SK-N-SH (cell line): Measurements from ENCODE around the gene MED12. TPM values are rescaled to one million over a fixed set of nuclear protein-coding genes. Genes with fewer than 3 reads are reported as not detected.

Experiments
- CTCF ChIA-PET: fragments of 300-600, 350-600 bp; formaldehyde crosslinking; extraction: SDS; loops from one replicate; lab custom pipeline; 2021; lab: Yijun Ruan, JAX
- POLR2A ChIA-PET: fragments of 350-600 bp; sonication (Branson Sonifier 250); formaldehyde crosslinking; extraction: SDS; loops from one replicate; lab custom pipeline; 2020; ENCODE audit warnings: antibody characterized with exemption, inconsistent platforms; lab: Yijun Ruan, JAX
- DNase-seq: peaks from one replicate; pipeline ENCODE4 v3.0.0; 2012
- H2AFZ ChIP-seq: fragments of 200-600 bp; sonication (generic); 2 replicates; pipeline ENCODE4 v1.8.1; 2016; ENCODE audit warnings: antibody characterized with exemption, mild to moderate bottlenecking, low read depth
- H3F3A ChIP-seq: fragments of 200-600 bp; sonication (generic); replicated peaks from 2 replicates; pipeline ENCODE3; 2016; ENCODE audit warnings: antibody characterized with exemption, mild to moderate bottlenecking; ENCODE audit not compliant: insufficient read depth
- H3K27ac ChIP-seq, 2 experiments: fragments of 200-500 bp in 1 of 2; fragments of 200-600 bp in 1 of 2; sonication (Bioruptor generic) in 1 of 2; sonication (generic), shearing (Covaris generic) in 1 of 2; 2 replicates each; pipeline versions ENCODE4 v1.5.1 to v1.6.1; 2014 to 2016; ENCODE audit warnings: low read depth in 2 of 2, inconsistent platforms in 1 of 2, low read length in 1 of 2, mild to moderate bottlenecking in 1 of 2, mixed read lengths in 1 of 2
- H3K27me3 ChIP-seq: fragments of 200-600 bp; sonication (generic), shearing (Covaris generic); 2 replicates; pipeline ENCODE4 v1.6.1; 2016; ENCODE audit warnings: mixed run types; ENCODE audit not compliant: insufficient read depth
- H3K36me3 ChIP-seq, 2 experiments: fragments of 200-500 bp in 1 of 2; fragments of 200-600 bp in 1 of 2; sonication (Bioruptor generic) in 1 of 2; sonication (generic) in 1 of 2; replicated peaks in 1 of 2; 2 replicates each; pipeline versions ENCODE3 to v1.5.1; 2014 to 2016; ENCODE audit warnings: low read length in 1 of 2, mild to moderate bottlenecking in 1 of 2; ENCODE audit not compliant: insufficient read depth in 2 of 2, control insufficient read depth in 1 of 2
- H3K4me1 ChIP-seq, 2 experiments: fragments of 200-500 bp in 1 of 2; fragments of 200-600 bp in 1 of 2; sonication (Bioruptor generic) in 1 of 2; sonication (generic), shearing (Covaris generic) in 1 of 2; 2 replicates each; pipeline versions ENCODE4 v1.5.1 to v1.6.1; 2014 to 2016; ENCODE audit warnings: low read depth in 1 of 2, low read length in 1 of 2, mixed run types in 1 of 2; ENCODE audit not compliant: insufficient read depth in 2 of 2, control insufficient read depth in 1 of 2
- H3K4me2 ChIP-seq: fragments of 200-600 bp; sonication (generic), shearing (Covaris generic); 2 replicates; pipeline ENCODE4 v1.6.1; 2017; ENCODE audit warnings: mixed run types
- H3K4me3 ChIP-seq, 2 experiments: fragments of 200-500 bp in 1 of 2; fragments of 200-600 bp in 1 of 2; sonication (Bioruptor generic) in 1 of 2; sonication (generic), shearing (Covaris generic) in 1 of 2; 2 replicates each; pipeline versions ENCODE4 v1.5.1 to v1.8.1; 2014 to 2016; ENCODE audit warnings: low read depth in 2 of 2, inconsistent platforms in 1 of 2, low read length in 1 of 2, mild to moderate bottlenecking in 1 of 2, mixed read lengths in 1 of 2, moderate library complexity in 1 of 2
- H3K79me2 ChIP-seq: fragments of 200-600 bp; sonication (generic); 2 replicates; pipeline ENCODE4 v1.8.1; 2017; ENCODE audit warnings: mild to moderate bottlenecking; ENCODE audit not compliant: insufficient read depth
- H3K9ac ChIP-seq: fragments of 200-600 bp; sonication (generic); 2 replicates; pipeline ENCODE4 v1.6.1; 2017; ENCODE audit warnings: mixed run types
- H3K9me2 ChIP-seq: fragments of 200-600 bp; sonication (generic); 2 replicates; pipeline ENCODE4 v1.6.1; 2017; ENCODE audit warnings: mixed run types
- H3K9me3 ChIP-seq: fragments of 200-600 bp; sonication (generic); 2 replicates; pipeline ENCODE4 v1.6.1; 2017; ENCODE audit warnings: mixed run types, mild to moderate bottlenecking, moderate library complexity
- H4K20me1 ChIP-seq: fragments of 200-600 bp; sonication (generic); 2 replicates; pipeline ENCODE4 v1.6.1; 2017; ENCODE audit warnings: mild to moderate bottlenecking, mixed run types; ENCODE audit not compliant: insufficient read depth
- CTCF ChIP-seq: fragments of 200-600 bp; sonication (generic); IDR thresholded peaks from 2 replicates; pipeline ENCODE4 v1.6.1; 2017; ENCODE audit warnings: antibody characterized with exemption, mild to moderate bottlenecking, moderate library complexity
- NFIC ChIP-seq: IDR thresholded peaks from 2 replicates; pipeline ENCODE4 v1.4.0; 2012; ENCODE audit warnings: borderline replicate concordance
- POLR2AphosphoS5 ChIP-seq: IDR thresholded peaks from 2 replicates; pipeline ENCODE4 v1.6.1; 2012; ENCODE audit warnings: low read depth, low read length
- RCOR1 ChIP-seq: fragments of 150-350 bp; IDR thresholded peaks from 2 replicates; pipeline ENCODE4 v1.6.1; 2017; ENCODE audit warnings: antibody characterized with exemption, low read length
- REST ChIP-seq: IDR thresholded peaks from 2 replicates; pipeline ENCODE4 v1.6.1; 2012; ENCODE audit warnings: mild to moderate bottlenecking, low read depth, low read length, moderate library complexity
- RXRA ChIP-seq: IDR thresholded peaks from 2 replicates; pipeline ENCODE4 v1.4.0; 2012; ENCODE audit warnings: low read depth, mild to moderate bottlenecking, borderline replicate concordance
- SIN3A ChIP-seq: IDR thresholded peaks from 2 replicates; pipeline ENCODE4 v1.6.1; 2012; ENCODE audit warnings: low read depth, mild to moderate bottlenecking, low read length, moderate library complexity, borderline replicate concordance
- WGBS: methylation state at CpG from one replicate; pipeline ENCODE4 v1.1.6; 2017; ENCODE audit warnings: low lambda C conversion rate; 5-methylcytosine and 5-hydroxymethylcytosine counted together
- polyA plus RNA-seq, 3 experiments: library from polyadenylated mRNA; depleted of rRNA; stranded (reverse); fragments of >200 nt; gene quantifications; 2 replicates each; pipeline ENCODE4 v1.2.3, GENCODE V29; 2012

MED12 gene
- polyA plus RNA-seq, 1 of the 3 experiments (the other 2 are of a cell fraction), result 18.5 TPM

GRCh38 chrX:71109051-71109450 lies 9.3 kb upstream of the MED12 start:
- ChIA-PET CTCF (no interaction called here), POLR2A (no interaction called here)
- Histone ChIP-seq H3K4me2 (no peak overlapping the region), H3K9me2 (no peaks in the 10 kb centered on the region), H3K27ac (no peak overlapping the region), H4K20me1 (no peaks in the 10 kb centered on the region), H3K4me3 (no peak overlapping the region), H3K9ac (no peak overlapping the region), H2AFZ (no peak overlapping the region), H3K36me3 (no peaks in the 10 kb centered on the region), H3K9me3 (no peaks in the 10 kb centered on the region), H3K4me1 (peaks cover 0 to 9% of the 10 kb centered on the region in 2 experiments; a peak in 1 of 4 replicates), H3K79me2 (no peaks in the 10 kb centered on the region), H3K27me3 (no peaks in the 10 kb centered on the region; the same call in 1 of the 2 replicates), H3F3A (no peaks in the 10 kb centered on the region)
- DNase-seq, result no peak
- TF ChIP-seq RCOR1 (no peak), SIN3A (no peak), NFIC (no peak)
- WGBS, result 55% methylated on average over 6 of the region's 6 CpGs

- Histone ChIP-seq H3K4me1 (peaks cover 0 to 4% of the 10 kb centered on the region in 2 experiments; a peak in 1 of 4 replicates), H3K4me2 (no peak within 1 kb of the TSS), H3F3A (no peaks in the 10 kb centered on the region), H2AFZ (0 out of 2 replicates have a peak within 1 kb of the TSS, but pooled peaks have one; percentile 35), H3K9me2 (no peaks in the 10 kb centered on the region), H4K20me1 (no peaks in the 10 kb centered on the region), H3K79me2 (no peaks in the 10 kb centered on the region), H3K27me3 (no peaks in the 10 kb centered on the region; the same call in 1 of the 2 replicates), H3K36me3 (no peaks in the 10 kb centered on the region), H3K9me3 (no peaks in the 10 kb centered on the region), H3K9ac (no peak within 1 kb of the TSS), H3K4me3 (no peak within 1 kb of the TSS), H3K27ac (no peak within 1 kb of the TSS)
- no peak for DNase-seq
- POLR2A ChIA-PET, result interaction anchor here (1.4 kb wide), 1 partner anchor 8 kb away, joined by 5 read pairs; no protein-coding TSS in a partner anchor
- WGBS, result 51% methylated on average over 8 of the region's 8 CpGs
- TF ChIP-seq REST, result no peak
- no peak for TF ChIP-seq RXRA
- TF ChIP-seq POLR2AphosphoS5, result no peak
- no peak for TF ChIP-seq CTCF
- CTCF ChIA-PET, result interaction anchor here (1.1 to 1.2 kb wide), 3 partner anchors 9 to 18 kb away, joined by 4 to 5 read pairs (median 4); no protein-coding TSS in a partner anchor
These were observed 7.1 kb upstream of the MED12 start, which contains the start of gene IL2RG for GRCh38 chrX:71111141-71111843. Gene IL2RG, minus strand, starts transcription at chrX:71111577. Its CDS starts 38 bp downstream, at chrX:71111539.
